ENCODE measurements around the gene NCEH1.

GRCh38 chr3:172697558-172697957 lies 13.3 kb downstream of the NCEH1 start:
- TF ChIP-seq CTCF (IDR thresholded peaks at IDR 0.05), result no peak
- no peak for TF ChIP-seq POLR2AphosphoS5 (IDR thresholded peaks at IDR 0.05; ENCODE audit: low read depth, low read length)
- TF ChIP-seq REST (IDR thresholded peaks at IDR 0.05; ENCODE audit: insufficient read depth in 1 of 2, low read depth in 2 of 2, low read length in 1 of 2), result no peak
